ENCODE measurements around the gene VIT. TPM values are rescaled to one million over a fixed set of nuclear protein-coding genes. Genes with fewer than 3 reads are reported as not detected.

Gene VIT
- total RNA-seq, 1 donor from 2014 or later, result not detected

GRCh38 chr2:36702781-36703180 lies 6.3 kb downstream of the VIT start:
- TF ChIP-seq CTCF (IDR thresholded peaks at IDR 0.05; ENCODE audit: partially characterized antibody, unreplicated experiment), result no peak
- no peak for DNase-seq
- Mint-ChIP-seq H3K4me3 (ENCODE audit: unreplicated experiment) (no peak overlapping the region), H3K27ac (ENCODE audit: unreplicated experiment) (no peak overlapping the region), H3K27me3 (ENCODE audit: unreplicated experiment) (no peaks in the 10 kb centered on the region), H3K9me3 (ENCODE audit: unreplicated experiment) (no peaks in the 10 kb centered on the region), H3K4me1 (ENCODE audit: low read depth, unreplicated experiment) (peaks cover 10% of the 10 kb centered on the region), H3K36me3 (ENCODE audit: unreplicated experiment) (no peaks in the 10 kb centered on the region)

GRCh38 chr2:36704475-36705150 lies 8.1 kb downstream of the VIT start:
- H3K36me3 Mint-ChIP-seq (ENCODE audit: unreplicated experiment), result no peaks in the 10 kb centered on the region

GRCh38 chr2:36705326-36706020 lies 9.0 kb downstream of the VIT start:
- Mint-ChIP-seq H3K4me1 (ENCODE audit: low read depth, unreplicated experiment) (peaks cover 13% of the 10 kb centered on the region), H3K27me3 (ENCODE audit: unreplicated experiment) (no peaks in the 10 kb centered on the region), H3K27ac (ENCODE audit: unreplicated experiment) (no peak overlapping the region), H3K4me3 (ENCODE audit: unreplicated experiment) (no peak overlapping the region), H3K36me3 (ENCODE audit: unreplicated experiment) (no peaks in the 10 kb centered on the region), H3K9me3 (ENCODE audit: unreplicated experiment) (no peaks in the 10 kb centered on the region)
- no peak for TF ChIP-seq CTCF (IDR thresholded peaks at IDR 0.05; ENCODE audit: partially characterized antibody, unreplicated experiment)
- no peak for DNase-seq

More at GRCh38 chr2:36704475-36705150, 8.1 kb downstream of the VIT start:
- Mint-ChIP-seq H3K4me3 (ENCODE audit: unreplicated experiment) (no peak overlapping the region), H3K27me3 (ENCODE audit: unreplicated experiment) (no peaks in the 10 kb centered on the region), H3K4me1 (ENCODE audit: low read depth, unreplicated experiment) (peaks cover 13% of the 10 kb centered on the region), H3K9me3 (ENCODE audit: unreplicated experiment) (no peaks in the 10 kb centered on the region), H3K27ac (ENCODE audit: unreplicated experiment) (no peak overlapping the region)
- no peak for TF ChIP-seq CTCF (IDR thresholded peaks at IDR 0.05; ENCODE audit: partially characterized antibody, unreplicated experiment)
- no peak for DNase-seq

- no peak for TF ChIP-seq CTCF (IDR thresholded peaks at IDR 0.05; ENCODE audit: partially characterized antibody, unreplicated experiment)
- Mint-ChIP-seq H3K4me3 (ENCODE audit: unreplicated experiment) (peak overlapping the region; percentile 1), H3K27me3 (ENCODE audit: unreplicated experiment) (no peaks in the 10 kb centered on the region), H3K9me3 (ENCODE audit: unreplicated experiment) (no peaks in the 10 kb centered on the region), H3K4me1 (ENCODE audit: low read depth, unreplicated experiment) (peaks cover 13% of the 10 kb centered on the region), H3K36me3 (ENCODE audit: unreplicated experiment) (no peaks in the 10 kb centered on the region), H3K27ac (ENCODE audit: unreplicated experiment) (peak overlapping the region; percentile 6)
- DNase-seq, result no peak
Observed at GRCh38 chr2:36706021-36706876, 9.7 kb downstream of the VIT start.
